Psoas muscle (tissue), 8 donors: Measurements from ENCODE around the gene ZCCHC7. TPM values are rescaled to one million over a fixed set of nuclear protein-coding genes. Genes with fewer than 3 reads are reported as not detected.

Experiments used
- ATAC-seq, 4 donors: fragments of 200-7000 bp; cut with Tn5 transposase; one replicate each; pipeline ENCODE4 v1.9.1; 2020; ENCODE audit warnings: moderate library complexity in 3 of 4, mild to moderate bottlenecking in 2 of 4
- DNase-seq, 2 donors: peaks; one replicate each; pipeline ENCODE4 v3.0.0-alpha.2; 2020
- H3K27ac ChIP-seq: fragments of 200-600 bp; one replicate; pipeline ENCODE4 v1.8.0; 2022
- H3K27me3 ChIP-seq, 3 donors: fragments of 200-600 bp in 1 of 3; one replicate each; pipeline versions ENCODE4 v1.6.1 to v1.8.0; 2013 to 2022; ENCODE audit warnings: low read length in 2 of 3, mild to moderate bottlenecking in 2 of 3, moderate library complexity in 1 of 3; ENCODE audit not compliant: insufficient read depth in 3 of 3
- H3K36me3 ChIP-seq, 2 donors: fragments of 200-600 bp in 1 of 2; one replicate each; pipeline versions ENCODE4 v1.6.1 to v1.8.0; 2013 to 2022; ENCODE audit warnings: low read depth in 1 of 2, mild to moderate bottlenecking in 1 of 2, moderate library complexity in 1 of 2; ENCODE audit not compliant: insufficient read depth in 1 of 2
- H3K4me1 ChIP-seq: fragments of 200-600 bp; one replicate; pipeline ENCODE4 v1.8.0; 2022
- H3K4me3 ChIP-seq: fragments of 200-600 bp; one replicate; pipeline ENCODE4 v1.8.0; 2022; ENCODE audit warnings: mild to moderate bottlenecking
- H3K9me3 ChIP-seq: fragments of 200-600 bp; one replicate; pipeline ENCODE4 v1.8.0; 2022
- CTCF ChIP-seq: fragments of 200-600 bp; IDR thresholded peaks from one replicate; pipeline ENCODE4 v1.8.0; 2022; ENCODE audit warnings: antibody characterized with exemption
- WGBS, 3 donors: extraction: QIAGEN DNeasy Blood & Tissue Kit; methylation state at CpG; one replicate each; pipeline versions ENCODE4 v1.1.6 to v1.1.7; 2013; 5-methylcytosine and 5-hydroxymethylcytosine counted together
- intact Hi-C, 2 donors: fragments of 100-400 bp; cut with DNase I; formaldehyde crosslinking; loops; one replicate each; pipeline versions ENCODE4 v1.11.0 to v1.14.2; 2022
- polyA plus RNA-seq, 3 donors: library from polyadenylated mRNA; stranded (reverse); fragments of 200-250 nt; gene quantifications; one replicate each; pipeline ENCODE4 v1.2.3, GENCODE V29; 2013
- total RNA-seq, 4 donors: library from RNA; stranded (reverse); fragmentation: NEBNext Ultra II Directional in 2 of 4; extraction: Animal tissue kit (Norgen Biotek cat#: 25700) in 2 of 4; gene quantifications; one replicate each; pipeline versions ENCODE4 v1.2.1 to v1.2.4, GENCODE V29; 2021 to 2023
- donor health status: healthy with polysubstance abuse.
- donor health status: DM: no; HTN: no; CAD: no; lungs with moderate emphysema.
- donor health status: Bipolar disorder and iron deficiency.
- donor health status: healthy.
- donor health status: DM: yes; HTN: yes; CAD: no.
- donor health status: DM: no; HTN: no; CAD: no.
- donor health status: DM: no; HTN: no; CAD: no.
- donor health status: DM: yes; HTN: yes; CAD: no.

Gene ZCCHC7
- total and polyA plus RNA-seq, 7 donors: 6.2 to 10.3 (median 7.3) TPM

- Histone ChIP-seq H3K9me3 (no peaks in the 10 kb centered on the region), H3K27ac (no peak overlapping the region), H3K36me3 (no peaks in the 10 kb centered on the region), H3K4me3 (no peak overlapping the region), H3K4me1 (no peaks in the 10 kb centered on the region), H3K27me3 (no peaks in the 10 kb centered on the region)
- 67 to 76% (median 73%) methylated on average over 4 of the region's 4 CpGs for WGBS, 3 donors
- TF ChIP-seq CTCF: peak; percentile 37
- ATAC-seq: no peak
- intact Hi-C loops: no loop called here
- no peak for DNase-seq
These were observed 142.0 kb downstream of the ZCCHC7 start for GRCh38 chr9:37262410-37262809.

- WGBS, 3 donors: 67 to 79% (median 72%) methylated on average over 1 of the region's 1 CpG
These were observed 144.2 kb downstream of the ZCCHC7 start for GRCh38 chr9:37264539-37264938.

GRCh38 chr9:37266630-37267029, 146.3 kb downstream of the ZCCHC7 start:
- Histone ChIP-seq H3K9me3 (no peaks in the 10 kb centered on the region), H3K27ac (no peak overlapping the region), H3K4me1 (no peaks in the 10 kb centered on the region), H3K27me3 (no peaks in the 10 kb centered on the region), H3K36me3 (no peaks in the 10 kb centered on the region), H3K4me3 (no peak overlapping the region)
- no peak for TF ChIP-seq CTCF
- DNase-seq (no peak), ATAC-seq (no peak)
- 96 to 100% (median 100%) methylated on average over 1 of the region's 1 CpG for WGBS, 3 donors
- intact Hi-C loops: no loop called here

More at GRCh38 chr9:37264539-37264938, 144.2 kb downstream of the ZCCHC7 start:
- H3K27ac ChIP-seq: no peak overlapping the region
- no peak for ATAC-seq
- no peaks in the 10 kb centered on the region for H3K4me1 ChIP-seq
- H3K4me3 ChIP-seq: no peak overlapping the region
- no peak for TF ChIP-seq CTCF
- intact Hi-C loops: no loop called here
- no peaks in the 10 kb centered on the region for H3K27me3 ChIP-seq
- H3K9me3 ChIP-seq: no peaks in the 10 kb centered on the region
- no peak for DNase-seq
- H3K36me3 ChIP-seq: no peaks in the 10 kb centered on the region

- Histone ChIP-seq H3K4me3 (no peak overlapping the region), H3K27me3 (no peaks in the 10 kb centered on the region), H3K4me1 (no peaks in the 10 kb centered on the region), H3K9me3 (peaks cover 6% of the 10 kb centered on the region), H3K36me3 (no peaks in the 10 kb centered on the region), H3K27ac (no peak overlapping the region)
- ATAC-seq (no peak), DNase-seq (no peak)
- 98 to 99% (median 98%) methylated on average over 5 of the region's 5 CpGs for WGBS, 3 donors
- intact Hi-C loops: no loop called here
- no peak for TF ChIP-seq CTCF
These were observed 148.8 kb downstream of the ZCCHC7 start for GRCh38 chr9:37269221-37269620.

GRCh38 chr9:37271679-37272078, 151.3 kb downstream of the ZCCHC7 start:
- DNase-seq: no peak
- Histone ChIP-seq H3K36me3 (no peaks in the 10 kb centered on the region), H3K4me3 (no peak overlapping the region), H3K4me1 (no peaks in the 10 kb centered on the region), H3K9me3 (peaks cover 6% of the 10 kb centered on the region), H3K27me3 (no peaks in the 10 kb centered on the region), H3K27ac (no peak overlapping the region)
- TF ChIP-seq CTCF: no peak
- ATAC-seq: no peak
- intact Hi-C loops: no loop called here
- WGBS, 3 donors: 95 to 97% (median 96%) methylated on average over 6 of the region's 6 CpGs
